HG02623 (cell line): Measurements from ENCODE around the gene IFT80.

Source experiments
- ATAC-seq: cut with Tn5 transposase; IDR thresholded peaks from one replicate; pipeline ENCODE4 v1.9.1; 2021; ENCODE audit warnings: moderate library complexity; ENCODE audit not compliant: unreplicated experiment

IFT80 gene

GRCh38 chr3:160401291-160402095, 2.5 kb upstream of the IFT80 start:
- ATAC-seq = no peak

- ATAC-seq = no peak
Measured at GRCh38 chr3:160400702-160401150, 1.7 kb upstream of the IFT80 start.

DNA sequence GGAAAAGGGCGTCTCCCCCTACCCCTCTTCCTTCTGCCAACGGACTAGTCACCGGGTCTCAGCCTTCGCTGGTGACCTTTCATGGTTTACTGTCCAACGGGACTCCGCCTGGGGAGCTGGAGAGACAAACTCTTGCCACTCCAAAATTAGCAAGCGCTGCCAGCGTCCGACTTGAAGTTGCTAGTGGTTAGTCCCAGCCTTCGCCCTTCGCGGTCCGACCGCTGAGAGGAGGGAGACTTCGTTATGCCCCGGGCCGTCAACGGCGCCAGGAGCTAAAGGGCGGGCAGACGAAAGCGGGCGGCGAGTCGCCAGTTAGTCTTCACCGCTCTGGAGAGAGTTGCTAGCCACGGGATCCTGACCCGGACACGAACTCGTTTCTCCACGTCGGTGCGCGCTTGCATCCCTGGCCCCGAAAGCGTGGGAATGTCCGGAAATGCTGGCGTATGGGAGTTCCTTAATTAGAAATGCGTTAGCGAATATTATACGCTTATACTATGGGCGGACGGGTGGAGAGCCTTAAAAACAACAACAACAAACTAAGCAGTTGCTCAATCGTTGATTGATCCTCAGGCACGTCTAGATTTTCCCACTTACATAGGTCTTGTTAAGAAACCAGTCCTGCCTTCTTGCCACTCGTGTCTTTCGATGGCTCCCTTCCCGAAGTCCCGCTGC, 1.1 kb upstream of the IFT80 start:
- ATAC-seq = no peak

- ATAC-seq = peak; percentile 2
Measured at GRCh38 chr3:160398820-160399124, 253 bp downstream of the IFT80 start.

GRCh38 chr3:160395297-160395696, 3.7 kb downstream of the IFT80 start:
- no peak for ATAC-seq

DNA sequence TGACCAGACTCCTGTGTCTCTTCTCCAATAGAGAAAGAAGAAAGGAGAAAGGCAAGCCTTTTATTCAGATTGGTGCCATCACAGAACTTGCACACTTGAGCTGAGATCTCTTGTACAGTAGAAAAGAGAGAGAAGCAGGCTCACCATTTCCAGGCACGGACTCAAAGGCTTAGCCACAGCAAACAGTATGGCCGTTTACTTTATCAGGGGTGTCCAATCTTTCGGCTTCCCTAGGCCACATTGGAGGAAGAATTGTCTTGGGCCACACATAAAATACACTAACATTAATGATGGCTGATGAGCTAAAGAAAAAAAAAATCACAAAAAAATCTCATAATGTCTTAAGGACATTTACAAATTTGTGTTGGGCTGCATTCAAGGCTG, 5.0 kb downstream of the IFT80 start:
- no peak for ATAC-seq

GRCh38 chr3:160393346-160394008, 5.5 kb downstream of the IFT80 start:
- no peak for ATAC-seq

- ATAC-seq = no peak
Measured at GRCh38 chr3:160392798-160393197, 6.2 kb downstream of the IFT80 start.

DNA sequence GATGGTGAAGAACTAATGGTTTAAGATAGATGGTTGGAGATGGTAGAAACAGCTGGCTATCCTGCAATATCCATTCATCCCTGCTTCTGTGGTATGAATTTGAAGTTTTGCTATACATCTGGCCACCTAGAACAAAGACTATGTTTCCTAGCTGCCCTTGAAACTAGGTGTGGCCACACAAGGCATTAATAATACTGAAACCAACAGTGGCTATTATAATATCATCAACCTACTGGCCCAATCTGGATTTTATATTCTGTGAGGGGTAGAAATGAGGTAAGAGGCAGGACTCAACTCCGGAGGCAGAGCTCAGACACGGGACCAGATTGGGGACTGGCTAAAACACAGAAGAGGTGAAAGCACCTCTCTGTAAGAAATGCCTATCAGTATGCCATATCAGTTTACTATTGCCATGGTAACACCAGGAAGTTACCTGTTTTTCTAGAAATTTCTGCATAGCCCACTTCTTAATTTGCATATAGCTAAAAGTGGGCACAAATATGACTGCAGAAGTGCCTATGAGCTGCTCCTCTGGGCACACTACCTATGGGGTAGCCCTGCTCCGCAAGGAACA, 8.4 kb downstream of the IFT80 start:
- ATAC-seq = no peak

GRCh38 chr3:160384639-160385318, 14.2 kb downstream of the IFT80 start:
- ATAC-seq = no peak

- no peak for ATAC-seq
Measured at GRCh38 chr3:160381470-160381869, 17.6 kb downstream of the IFT80 start.

- ATAC-seq = no peak
Measured at GRCh38 chr3:160379628-160380214, 19.3 kb downstream of the IFT80 start.

GRCh38 chr3:160378331-160379109, 20.5 kb downstream of the IFT80 start:
- no peak for ATAC-seq

DNA sequence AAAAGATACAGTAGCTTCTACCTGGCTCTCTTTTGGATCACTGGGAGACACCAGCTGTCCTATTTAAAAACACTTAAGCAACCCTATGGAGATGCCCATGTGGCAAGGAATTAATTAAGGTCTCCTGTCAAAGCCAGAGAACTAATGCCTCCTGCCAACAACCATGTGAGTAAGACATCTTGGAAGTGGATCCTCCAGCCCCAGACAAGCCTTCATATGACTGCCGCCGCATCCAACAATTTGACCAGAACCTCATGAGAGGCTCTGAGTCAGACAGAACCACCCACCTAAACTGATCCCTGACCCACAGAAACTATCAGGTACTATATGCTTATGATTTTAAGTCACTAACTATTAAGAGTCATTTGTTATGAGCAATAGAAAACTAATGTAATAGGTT, 22.3 kb downstream of the IFT80 start:
- no peak for ATAC-seq

DNA sequence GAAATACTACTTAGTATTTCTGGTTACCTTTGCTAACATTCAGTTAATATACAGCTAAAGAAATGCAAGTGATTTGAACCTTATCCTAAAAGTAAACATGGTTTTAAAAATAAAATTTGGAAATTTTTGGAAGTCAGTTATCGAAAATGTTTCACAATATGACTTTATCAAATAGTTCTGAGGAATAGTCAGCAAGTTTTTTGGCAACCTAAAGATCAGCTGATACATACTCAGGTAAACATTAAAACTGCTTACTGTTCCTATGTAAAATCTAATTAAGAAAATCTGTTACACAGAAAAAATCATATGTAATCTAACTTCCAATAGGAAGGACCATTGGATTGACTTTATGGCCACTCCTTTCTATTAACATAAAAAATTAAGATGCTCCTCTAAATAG, 24.1 kb downstream of the IFT80 start:
- ATAC-seq = no peak

GRCh38 chr3:160374472-160374871, 24.6 kb downstream of the IFT80 start:
- no peak for ATAC-seq

- no peak for ATAC-seq
Measured at GRCh38 chr3:160373655-160374054, 25.4 kb downstream of the IFT80 start.

GRCh38 chr3:160372780-160373179, 26.2 kb downstream of the IFT80 start:
- no peak for ATAC-seq

- ATAC-seq = no peak
Measured at GRCh38 chr3:160370987-160371857, 27.8 kb downstream of the IFT80 start.
